Right forelimb (tissue), 1 donor: ENCODE data around the gene PLEKHH2.
"Not testable (repeated sequence)": the region's sequence is repeated elsewhere in the genome, so short reads cannot be mapped to it uniquely, and the experiment has no call there.

ENCODE experiments used
- DNase-seq: peaks from one replicate; pipeline ENCODE4 v3.0.0-alpha.2; 2018

PLEKHH2 gene

DNA sequence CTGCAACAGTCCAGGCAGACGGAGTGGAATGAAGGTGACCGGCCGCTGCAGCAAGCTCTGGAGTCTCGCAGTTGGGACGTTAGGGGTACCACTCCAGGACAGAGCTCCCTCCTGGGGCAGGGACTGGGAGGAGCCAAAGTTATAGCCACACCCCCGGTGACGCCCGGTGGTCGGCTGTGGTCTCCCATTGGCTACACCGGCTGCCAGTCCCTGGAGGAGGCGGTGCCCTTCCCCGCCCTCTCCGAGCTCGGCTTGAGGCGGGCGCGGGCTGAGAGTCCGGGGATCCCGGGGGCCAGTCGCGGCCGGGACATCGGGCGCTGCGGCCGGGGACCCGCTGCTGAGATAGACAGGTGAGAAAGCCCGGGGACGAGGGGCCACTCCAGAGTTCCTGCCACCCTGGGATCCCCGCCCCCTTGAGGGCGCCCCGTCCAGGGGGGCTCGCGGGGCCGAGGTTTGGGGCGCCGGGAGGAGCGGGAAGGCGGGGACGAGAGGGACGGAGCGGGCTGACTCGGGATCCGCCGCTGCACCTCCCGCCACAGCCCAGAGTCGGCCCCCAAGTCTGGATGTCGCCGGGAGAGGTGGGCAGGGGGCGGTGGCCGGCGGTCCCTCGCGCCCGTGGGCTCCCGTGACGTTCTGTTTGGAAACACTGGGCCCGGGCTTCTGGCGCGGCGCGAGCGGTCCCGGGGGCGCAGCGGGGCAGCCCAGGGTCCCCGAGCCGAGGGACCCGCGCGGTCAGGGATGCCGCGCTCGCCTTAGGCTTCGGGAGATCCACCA, at the start of gene PLEKHH2:
Gene PLEKHH2 (plus strand): TSS at position 231 of the 774 bp plus-strand sequence. CDS start 7,414 bp downstream, outside the sequence.
- peak; percentile 96 for DNase-seq

GRCh38 chr2:43592443-43592842, 44.6 kb upstream of the PLEKHH2 start:
- DNase-seq, result no peak

DNA sequence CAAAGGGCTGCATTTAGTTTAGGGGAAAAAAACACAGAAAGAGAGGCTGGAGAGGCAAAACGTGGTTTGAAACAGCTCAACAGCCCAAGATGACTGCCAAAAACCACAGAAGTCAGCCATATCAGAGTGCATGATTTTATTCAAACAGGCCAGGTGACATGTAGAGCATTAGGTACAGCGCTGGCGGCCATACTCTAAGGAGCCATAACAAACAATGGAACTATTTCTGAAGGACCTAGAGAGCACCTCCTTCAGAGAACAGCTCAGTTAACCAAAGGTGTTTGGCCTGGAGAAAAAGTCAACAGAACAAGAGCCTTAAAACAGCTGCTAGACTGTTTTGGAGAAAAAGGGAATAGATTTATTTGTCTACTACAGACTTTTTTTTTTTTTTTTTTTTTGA, 43.8 kb upstream of the PLEKHH2 start:
- no peak for DNase-seq

GRCh38 chr2:43594875-43595274, 42.2 kb upstream of the PLEKHH2 start:
- DNase-seq, result no peak

- DNase-seq, result peak; percentile 97
These were observed 41.3 kb upstream of the PLEKHH2 start, which contains the start of gene THADA for GRCh38 chr2:43595603-43596412. Gene THADA (minus strand): TSS chr2:43596038. CDS start chr2:43592392, 3,646 bp downstream.

GRCh38 chr2:43600596-43600995, 36.5 kb upstream of the PLEKHH2 start:
- not testable (repeated sequence) for DNase-seq

DNA sequence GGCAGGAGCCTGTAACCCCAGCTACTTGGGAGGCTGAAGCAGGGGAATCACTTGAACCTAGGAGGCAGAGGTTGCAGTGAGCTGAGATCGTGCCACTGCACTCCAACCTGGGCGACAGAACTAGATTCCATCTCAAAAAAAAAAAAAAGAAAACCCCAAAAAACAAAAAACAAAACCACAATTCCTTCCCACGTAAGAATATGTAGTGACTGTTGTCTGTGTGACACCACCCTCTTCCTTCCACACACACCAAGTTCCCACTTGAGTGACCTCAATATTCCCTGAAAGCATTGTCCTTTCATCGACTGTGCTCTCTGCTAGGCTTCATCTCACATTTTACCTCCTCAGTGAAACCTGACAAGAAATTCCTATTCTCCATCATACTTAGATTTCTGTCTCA, 32.4 kb upstream of the PLEKHH2 start:
- no peak for DNase-seq

- DNase-seq, result no peak
These were observed 31.9 kb upstream of the PLEKHH2 start for GRCh38 chr2:43605079-43605655.

DNA sequence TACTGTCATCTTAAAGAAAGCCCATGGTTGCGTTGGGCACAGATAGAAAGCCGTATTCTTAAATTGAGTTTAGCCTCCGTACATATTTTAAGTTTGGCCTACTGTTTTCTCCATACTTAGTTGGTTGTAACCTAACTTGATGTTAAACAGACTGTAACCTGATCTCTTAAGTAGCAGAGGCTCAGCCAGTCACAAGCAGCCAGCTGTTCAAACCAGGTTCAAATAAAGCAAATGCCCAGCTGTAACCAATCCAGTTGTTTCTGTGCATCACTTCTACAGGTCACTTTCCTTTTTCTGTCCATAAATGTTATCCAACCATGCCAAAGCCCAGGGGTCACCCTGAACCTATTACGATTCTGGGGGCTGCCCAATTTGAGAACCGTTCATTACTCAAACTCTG, 31.2 kb upstream of the PLEKHH2 start:
- DNase-seq, result no peak

DNA sequence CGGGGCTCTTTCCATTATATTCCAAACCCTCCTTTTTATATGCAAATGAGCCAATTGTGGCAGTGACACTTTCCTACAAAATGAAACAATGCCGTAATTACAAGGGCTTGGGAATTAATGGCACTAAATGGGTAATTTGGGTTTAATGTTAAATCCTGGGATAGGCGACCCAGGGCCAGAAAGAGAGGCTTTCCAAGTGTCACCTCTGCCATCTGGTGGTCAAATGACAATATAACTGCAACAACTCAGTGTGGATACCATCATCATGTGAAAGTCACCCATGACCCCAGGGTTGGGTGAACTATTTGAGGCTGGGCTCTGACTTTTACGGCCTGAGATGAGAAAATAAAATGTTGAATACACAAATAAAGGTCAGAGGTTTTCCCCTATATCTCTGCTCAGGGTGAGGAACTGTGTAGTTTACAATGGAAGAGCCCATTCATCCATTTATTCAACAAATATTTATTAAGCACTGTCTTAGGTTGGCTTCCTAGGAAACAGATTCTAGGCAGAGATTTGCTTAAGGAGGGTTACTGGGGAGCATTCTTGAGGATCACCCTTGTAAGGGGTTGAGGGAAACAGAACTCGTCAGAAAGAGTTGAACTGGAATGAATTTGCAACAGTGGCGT, 27.7 kb upstream of the PLEKHH2 start:
- no peak for DNase-seq

DNA sequence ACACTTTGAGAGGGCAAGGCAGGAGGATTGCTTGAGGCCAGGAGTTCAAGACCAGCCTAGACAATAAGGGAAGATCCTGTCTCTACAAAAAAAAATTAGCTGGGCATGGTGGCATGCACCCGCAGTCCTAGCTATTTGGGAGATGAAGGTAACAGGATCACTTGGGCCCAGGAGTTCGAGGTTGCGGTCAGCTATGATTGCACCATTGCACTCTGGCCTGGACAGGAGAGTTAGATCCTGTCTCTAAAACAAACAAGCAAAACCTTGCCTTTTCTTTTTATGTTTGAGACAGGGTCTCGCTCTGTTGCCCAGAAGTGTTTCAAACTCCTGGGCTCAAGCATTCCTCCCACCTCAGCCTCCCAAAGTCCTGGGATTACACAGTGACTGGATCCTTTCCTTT, 26.7 kb upstream of the PLEKHH2 start:
- DNase-seq, result no peak

DNA sequence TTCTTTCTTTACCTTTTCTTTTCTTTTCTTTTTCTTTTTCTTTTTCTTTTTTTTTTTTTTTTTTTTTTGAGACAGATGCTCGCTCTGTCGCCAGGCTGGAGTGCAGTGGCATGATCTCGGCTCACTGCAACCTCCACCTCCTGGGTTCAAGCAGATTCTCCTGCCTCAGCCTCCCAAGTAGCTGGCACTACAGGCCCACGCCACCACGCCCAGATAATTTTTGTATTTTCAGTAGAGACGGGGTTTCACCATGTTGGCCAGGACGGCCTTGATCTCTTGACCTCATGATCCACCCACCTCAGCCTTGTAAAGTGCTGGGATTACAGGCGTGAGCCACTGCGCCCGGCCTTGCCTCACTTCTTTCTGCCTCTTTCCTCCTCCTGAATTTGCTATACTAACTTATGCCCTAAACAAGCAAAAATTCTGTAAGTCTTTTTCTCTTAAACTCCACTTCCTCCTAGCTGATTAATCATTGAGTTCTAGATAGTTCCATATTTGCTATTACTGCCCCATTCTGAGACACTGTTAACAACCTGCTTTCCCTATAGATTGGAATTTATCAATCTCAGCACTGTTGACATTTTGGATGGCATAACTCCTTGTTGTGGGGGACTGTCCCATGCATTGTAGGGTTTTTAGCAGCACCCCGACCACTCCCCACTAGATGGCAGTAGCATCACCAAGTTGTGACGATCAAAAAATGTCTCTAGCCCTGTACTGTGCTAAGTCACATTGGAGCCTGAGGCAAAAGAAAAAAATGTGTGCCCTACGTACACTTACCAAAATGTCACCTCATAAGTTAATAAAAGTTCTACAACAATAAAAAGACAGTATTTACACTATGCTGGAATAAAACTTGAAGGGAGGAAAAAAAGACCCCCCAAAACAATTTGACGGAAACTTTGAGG, 24.8 kb upstream of the PLEKHH2 start:
- DNase-seq, result peak; percentile 82

GRCh38 chr2:43612944-43613343, 24.1 kb upstream of the PLEKHH2 start:
- no peak for DNase-seq

GRCh38 chr2:43616967-43617680, 19.9 kb upstream of the PLEKHH2 start:
- no peak for DNase-seq

DNA sequence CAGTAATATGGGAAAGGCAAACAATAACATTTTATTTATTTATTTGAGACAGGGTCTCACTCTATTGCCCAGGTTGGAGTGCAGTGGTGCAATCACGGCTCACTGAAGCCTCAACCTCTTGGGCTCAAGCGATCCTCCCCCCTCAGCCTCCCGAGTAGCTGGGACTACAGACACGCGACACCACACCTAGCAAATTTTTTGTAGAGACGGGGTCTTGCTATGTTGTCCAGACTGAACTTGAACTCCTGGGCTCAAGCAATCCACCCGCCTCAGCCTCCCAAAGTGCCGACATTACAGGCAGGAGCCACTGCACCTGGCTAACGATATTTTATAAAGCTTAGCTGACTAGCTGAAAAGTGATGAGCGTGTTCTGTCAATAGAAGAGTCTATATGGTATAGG, 17.5 kb upstream of the PLEKHH2 start:
- no peak for DNase-seq

DNA sequence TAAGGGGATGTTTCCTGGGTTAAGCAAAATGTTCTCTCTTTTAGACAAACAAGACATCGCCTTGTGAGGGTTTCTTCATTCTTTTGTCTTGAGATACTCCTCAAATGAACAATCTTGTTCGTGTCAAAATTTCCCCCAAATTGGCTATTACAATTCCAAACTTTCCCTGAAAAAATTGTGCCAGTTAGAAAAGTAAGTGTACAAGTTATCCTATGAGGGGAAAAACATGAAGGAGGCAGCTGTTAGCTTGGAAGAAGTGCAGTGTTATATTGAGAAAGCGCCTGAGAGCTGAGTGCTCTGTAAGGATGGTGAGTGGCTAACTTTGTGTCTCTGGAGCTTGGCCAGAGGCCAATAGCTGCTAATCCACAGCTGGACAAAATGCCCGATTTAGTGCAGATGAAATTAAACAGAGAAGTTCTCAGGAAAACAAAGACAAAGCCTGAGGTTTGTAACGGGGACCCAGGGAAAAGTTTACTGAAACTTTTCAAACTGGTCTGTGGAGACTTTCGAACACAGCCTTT, 14.1 kb upstream of the PLEKHH2 start:
- DNase-seq, result no peak

DNA sequence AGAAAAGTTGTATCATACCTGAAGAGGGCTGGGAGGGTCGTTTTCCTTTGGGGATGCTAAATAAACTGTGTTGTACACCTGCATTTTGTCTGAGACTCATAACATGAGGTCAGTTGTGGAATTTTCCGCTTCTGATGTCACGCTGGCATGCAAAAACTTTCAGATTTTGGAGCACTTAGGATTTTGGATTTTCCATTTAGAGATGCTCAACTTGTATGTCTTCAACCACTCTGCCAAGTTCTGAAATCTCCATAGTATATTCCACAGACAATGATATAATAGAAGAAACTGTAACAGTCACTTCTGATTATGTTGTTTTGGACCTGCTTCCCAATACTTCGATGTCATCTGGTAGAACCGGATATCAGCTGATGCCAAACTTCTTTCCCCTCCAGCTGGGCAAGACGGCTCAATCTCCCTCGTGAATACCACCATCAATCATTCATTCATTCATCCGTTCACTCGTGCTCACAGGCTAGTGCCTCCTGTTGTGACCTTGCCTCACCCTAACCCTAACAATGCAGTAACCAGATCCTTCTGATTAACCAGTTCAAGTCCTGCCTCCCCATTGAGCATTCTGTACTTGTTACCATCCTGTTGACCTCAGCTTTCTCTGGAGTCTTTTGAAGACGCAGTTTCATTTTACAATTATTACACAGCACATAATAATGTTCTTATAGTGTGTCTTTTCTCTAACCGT, 5.3 kb upstream of the PLEKHH2 start:
- DNase-seq, result no peak

DNA sequence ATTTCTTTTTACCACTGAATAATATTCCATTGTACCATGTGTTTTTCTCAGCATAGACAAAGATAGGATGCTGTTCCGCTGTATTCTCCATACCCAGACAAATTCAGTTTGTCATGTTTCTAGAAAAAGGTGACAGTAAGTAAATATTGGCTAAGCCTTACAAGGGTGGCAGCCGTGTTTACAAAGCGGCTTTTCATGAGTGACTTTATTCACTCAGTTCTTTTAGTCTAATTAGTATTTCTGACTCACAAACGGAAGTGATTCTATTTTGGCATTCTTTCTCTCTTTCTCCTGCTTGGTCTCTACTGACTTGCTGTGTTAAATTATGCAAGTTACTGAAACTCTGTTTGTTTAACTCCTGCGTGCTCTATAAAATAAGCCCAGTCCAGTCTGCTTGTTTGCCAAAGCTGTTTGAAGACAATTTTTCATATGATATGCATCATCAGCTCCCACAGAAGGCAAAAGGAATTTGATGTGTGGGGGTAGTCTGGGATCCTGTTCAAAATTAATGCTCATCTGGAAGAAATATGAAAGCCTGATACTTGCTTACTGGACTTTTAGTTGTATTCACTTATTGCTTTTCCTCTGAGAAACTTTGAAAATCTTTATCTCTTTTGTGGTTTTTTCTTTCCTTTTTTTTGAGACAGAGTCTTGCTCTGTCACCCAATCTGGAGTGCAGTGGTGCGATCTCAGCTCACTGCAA, 2.3 kb upstream of the PLEKHH2 start:
- DNase-seq, result no peak

GRCh38 chr2:43636153-43636552, 907 bp upstream of the PLEKHH2 start:
- DNase-seq, result not testable (repeated sequence)

GRCh38 chr2:43636621-43637020, 439 bp upstream of the PLEKHH2 start:
- DNase-seq, result no peak
